Immature natural killer cell (primary cell): Measurements from ENCODE around the gene GYS1. TPM values are rescaled to one million over a fixed set of nuclear protein-coding genes. Genes with fewer than 3 reads are reported as not detected.
"Not testable (repeated sequence)": the region's sequence is repeated elsewhere in the genome, so short reads cannot be mapped to it uniquely, and the experiment has no call there.

Experiments
- DNase-seq, 3 donors: peaks; one replicate each; pipeline ENCODE4 v3.0.0; 2022; ENCODE audit warnings: mixed read lengths in 1 of 3
- H3K27ac Mint-ChIP-seq, 6 donors: one replicate each; pipeline ENCODE4 v1.8.0; 2020; ENCODE audit warnings: mixed read lengths in 6 of 6, mild to moderate bottlenecking in 5 of 6, inconsistent platforms in 4 of 6, moderate library complexity in 3 of 6
- H3K27me3 Mint-ChIP-seq, 3 donors: one replicate each; pipeline ENCODE4 v1.8.0; 2020 to 2021; ENCODE audit warnings: low read depth in 3 of 3, mild to moderate bottlenecking in 3 of 3, mixed read lengths in 3 of 3, moderate library complexity in 3 of 3, inconsistent platforms in 1 of 3
- H3K36me3 Mint-ChIP-seq, 3 donors: one replicate each; pipeline ENCODE4 v1.8.0; 2020; ENCODE audit warnings: mixed read lengths in 3 of 3, inconsistent platforms in 2 of 3, mild to moderate bottlenecking in 2 of 3
- H3K4me1 Mint-ChIP-seq, 2 donors: one replicate each; pipeline ENCODE4 v1.8.0; 2020; ENCODE audit warnings: inconsistent platforms in 2 of 2, mild to moderate bottlenecking in 2 of 2, mixed read lengths in 2 of 2, moderate library complexity in 1 of 2
- H3K4me3 Mint-ChIP-seq, 5 donors: one replicate each; pipeline ENCODE4 v1.8.0; 2020; ENCODE audit warnings: mild to moderate bottlenecking in 5 of 5, mixed read lengths in 5 of 5, inconsistent platforms in 3 of 5, moderate library complexity in 3 of 5
- H3K9me3 Mint-ChIP-seq, 6 donors: one replicate each; pipeline ENCODE4 v1.8.0; 2020; ENCODE audit warnings: mild to moderate bottlenecking in 6 of 6, mixed read lengths in 6 of 6, inconsistent platforms in 4 of 6, moderate library complexity in 3 of 6
- polyA plus RNA-seq, 3 donors: library from polyadenylated mRNA; unstranded; fragments of 300-500 nt; fragmentation: Illumina TruSeq; gene quantifications; one replicate each; pipeline ENCODE4 v1.2.3, GENCODE V29; 2021

Gene GYS1
- polyA plus RNA-seq, 3 donors from 2014 or later, result 16.0 to 40.3 (median 32.9) TPM

GRCh38 chr19:48946463-48947257 is 46.4 kb downstream of the GYS1 start:
- no peaks in the 10 kb centered on the region for H3K36me3 Mint-ChIP-seq
- no peak overlapping the region for H3K27ac Mint-ChIP-seq
- DNase-seq, result no peak
- H3K4me1 Mint-ChIP-seq, result no peaks in the 10 kb centered on the region
- no peaks in the 10 kb centered on the region for H3K9me3 Mint-ChIP-seq
- no peak overlapping the region for H3K4me3 Mint-ChIP-seq
- peaks cover 0 to 4% (median 0%) of the 10 kb centered on the region in 3 donors for H3K27me3 Mint-ChIP-seq

- H3K27ac Mint-ChIP-seq, result no peak overlapping the region
- no peaks in the 10 kb centered on the region for H3K9me3 Mint-ChIP-seq
- DNase-seq, result no peak
- peaks cover 0 to 3% (median 0%) of the 10 kb centered on the region in 3 donors for H3K27me3 Mint-ChIP-seq
- H3K4me3 Mint-ChIP-seq, result no peak overlapping the region
- H3K36me3 Mint-ChIP-seq, result no peaks in the 10 kb centered on the region
- no peaks in the 10 kb centered on the region for H3K4me1 Mint-ChIP-seq
These were observed 47.3 kb downstream of the GYS1 start for GRCh38 chr19:48945817-48946216.

GRCh38 chr19:48945415-48945814 is 47.7 kb downstream of the GYS1 start:
- peaks cover 0 to 3% (median 0%) of the 10 kb centered on the region in 3 donors for H3K27me3 Mint-ChIP-seq
- H3K4me3 Mint-ChIP-seq, result no peak overlapping the region
- no peaks in the 10 kb centered on the region for H3K9me3 Mint-ChIP-seq
- H3K27ac Mint-ChIP-seq, result no peak overlapping the region
- no peak for DNase-seq
- H3K4me1 Mint-ChIP-seq, result no peaks in the 10 kb centered on the region
- no peaks in the 10 kb centered on the region for H3K36me3 Mint-ChIP-seq

GRCh38 chr19:48943081-48943480 is 50.0 kb downstream of the GYS1 start:
- H3K4me3 Mint-ChIP-seq, result no peak overlapping the region
- H3K36me3 Mint-ChIP-seq, result no peaks in the 10 kb centered on the region
- DNase-seq, result no peak
- peaks cover 0 to 3% (median 0%) of the 10 kb centered on the region in 3 donors for H3K27me3 Mint-ChIP-seq
- H3K4me1 Mint-ChIP-seq, result no peaks in the 10 kb centered on the region
- H3K27ac Mint-ChIP-seq, result no peak overlapping the region
- no peaks in the 10 kb centered on the region for H3K9me3 Mint-ChIP-seq

GRCh38 chr19:48940902-48941301 is 52.2 kb downstream of the GYS1 start:
- H3K9me3 Mint-ChIP-seq, result no peaks in the 10 kb centered on the region
- H3K4me1 Mint-ChIP-seq, result no peaks in the 10 kb centered on the region
- H3K27ac Mint-ChIP-seq, result no peak overlapping the region

GRCh38 chr19:48938256-48938655 is 54.9 kb downstream of the GYS1 start:
- Mint-ChIP-seq H3K9me3 (no peaks in the 10 kb centered on the region), H3K36me3 (no peaks in the 10 kb centered on the region), H3K27me3 (peaks cover 0 to 3% (median 2%) of the 10 kb centered on the region in 3 donors), H3K4me1 (peaks cover 6 to 8% of the 10 kb centered on the region in 2 donors), H3K4me3 (no peak overlapping the region), H3K27ac (no peak overlapping the region)
- no peak for DNase-seq

More at GRCh38 chr19:48940902-48941301, 52.2 kb downstream of the GYS1 start:
- no peak overlapping the region for H3K4me3 Mint-ChIP-seq
- peaks cover 0 to 3% (median 2%) of the 10 kb centered on the region in 3 donors for H3K27me3 Mint-ChIP-seq
- no peaks in the 10 kb centered on the region for H3K36me3 Mint-ChIP-seq
- no peak for DNase-seq

- H3K9me3 Mint-ChIP-seq, result no peaks in the 10 kb centered on the region
- H3K36me3 Mint-ChIP-seq, result no peaks in the 10 kb centered on the region
- no peak overlapping the region for H3K27ac Mint-ChIP-seq
- H3K27me3 Mint-ChIP-seq, result peaks cover 2 to 6% (median 3%) of the 10 kb centered on the region in 3 donors
- no peak for DNase-seq
- peaks cover 8 to 13% of the 10 kb centered on the region in 2 donors for H3K4me1 Mint-ChIP-seq
- no peak overlapping the region for H3K4me3 Mint-ChIP-seq
These were observed 57.2 kb downstream of the GYS1 start for GRCh38 chr19:48935864-48936263.

GRCh38 chr19:48934837-48935236 is 58.3 kb downstream of the GYS1 start:
- Mint-ChIP-seq H3K4me1 (peaks cover 8 to 13% of the 10 kb centered on the region in 2 donors), H3K36me3 (no peaks in the 10 kb centered on the region), H3K4me3 (no peak overlapping the region), H3K9me3 (no peaks in the 10 kb centered on the region), H3K27ac (no peak overlapping the region), H3K27me3 (peaks cover 2 to 6% (median 3%) of the 10 kb centered on the region in 3 donors)
- no peak for DNase-seq

- peak; percentile 65 to 75 (median 72) for DNase-seq
- no peaks in the 10 kb centered on the region for H3K36me3 Mint-ChIP-seq
- H3K27ac Mint-ChIP-seq, result peak within 1 kb of the TSS in 4 of 6 donors; percentile 17 to 56 (median 26)
- peaks cover 3 to 6% (median 4%) of the 10 kb centered on the region in 3 donors for H3K27me3 Mint-ChIP-seq
- peak within 1 kb of the TSS; percentile 78 to 87 (median 84) for H3K4me3 Mint-ChIP-seq
- H3K9me3 Mint-ChIP-seq, result no peaks in the 10 kb centered on the region
- peaks cover 8 to 13% of the 10 kb centered on the region in 2 donors for H3K4me1 Mint-ChIP-seq
These were observed 59.7 kb downstream of the GYS1 start, which contains the start of gene DHDH for GRCh38 chr19:48933382-48933932. Gene DHDH, plus strand, starts transcription at chr19:48933699. Its CDS starts 23 bp downstream, at chr19:48933722.

GRCh38 chr19:48928164-48929025 is 64.7 kb downstream of the GYS1 start:
- DNase-seq, result no peak
- H3K9me3 Mint-ChIP-seq, result no peaks in the 10 kb centered on the region
- H3K4me1 Mint-ChIP-seq, result peaks cover 3 to 6% of the 10 kb centered on the region in 2 donors
- H3K27me3 Mint-ChIP-seq, result peaks cover 3 to 6% (median 3%) of the 10 kb centered on the region in 3 donors
- H3K4me3 Mint-ChIP-seq, result no peak overlapping the region
- H3K27ac Mint-ChIP-seq, result no peak overlapping the region
- no peaks in the 10 kb centered on the region for H3K36me3 Mint-ChIP-seq

- not testable (repeated sequence) for DNase-seq, H3K4me3 Mint-ChIP-seq, H3K4me1 Mint-ChIP-seq, H3K9me3 Mint-ChIP-seq, H3K27ac Mint-ChIP-seq, H3K27me3 Mint-ChIP-seq, H3K36me3 Mint-ChIP-seq
These were observed 65.4 kb downstream of the GYS1 start for GRCh38 chr19:48927692-48928091.

GRCh38 chr19:48926909-48927308 is 66.2 kb downstream of the GYS1 start:
- H3K4me3 Mint-ChIP-seq, result no peak overlapping the region
- H3K4me1 Mint-ChIP-seq, result no peaks in the 10 kb centered on the region
- peaks cover 0 to 3% (median 0%) of the 10 kb centered on the region in 3 donors for H3K36me3 Mint-ChIP-seq
- H3K27me3 Mint-ChIP-seq, result peaks cover 3 to 4% (median 3%) of the 10 kb centered on the region in 3 donors
- H3K27ac Mint-ChIP-seq, result no peak overlapping the region
- no peak for DNase-seq
- no peaks in the 10 kb centered on the region for H3K9me3 Mint-ChIP-seq

GRCh38 chr19:48925890-48926289 is 67.2 kb downstream of the GYS1 start:
- not testable (repeated sequence) for H3K36me3 Mint-ChIP-seq, H3K4me3 Mint-ChIP-seq, H3K9me3 Mint-ChIP-seq, H3K27ac Mint-ChIP-seq, DNase-seq, H3K27me3 Mint-ChIP-seq, H3K4me1 Mint-ChIP-seq
